SKM-1 treated with dmso at 0.1 percent for 144 hours (cell line): ENCODE data around the gene ZACN.
"Not testable (repeated sequence)": the region's sequence is repeated elsewhere in the genome, so short reads cannot be mapped to it uniquely, and the experiment has no call there.

Experiments
- DNase-seq: peaks from one replicate; lab custom pipeline; 2025; ENCODE audit not compliant: unreplicated experiment; lab: John Stamatoyannopoulos, UW

ZACN gene

DNA sequence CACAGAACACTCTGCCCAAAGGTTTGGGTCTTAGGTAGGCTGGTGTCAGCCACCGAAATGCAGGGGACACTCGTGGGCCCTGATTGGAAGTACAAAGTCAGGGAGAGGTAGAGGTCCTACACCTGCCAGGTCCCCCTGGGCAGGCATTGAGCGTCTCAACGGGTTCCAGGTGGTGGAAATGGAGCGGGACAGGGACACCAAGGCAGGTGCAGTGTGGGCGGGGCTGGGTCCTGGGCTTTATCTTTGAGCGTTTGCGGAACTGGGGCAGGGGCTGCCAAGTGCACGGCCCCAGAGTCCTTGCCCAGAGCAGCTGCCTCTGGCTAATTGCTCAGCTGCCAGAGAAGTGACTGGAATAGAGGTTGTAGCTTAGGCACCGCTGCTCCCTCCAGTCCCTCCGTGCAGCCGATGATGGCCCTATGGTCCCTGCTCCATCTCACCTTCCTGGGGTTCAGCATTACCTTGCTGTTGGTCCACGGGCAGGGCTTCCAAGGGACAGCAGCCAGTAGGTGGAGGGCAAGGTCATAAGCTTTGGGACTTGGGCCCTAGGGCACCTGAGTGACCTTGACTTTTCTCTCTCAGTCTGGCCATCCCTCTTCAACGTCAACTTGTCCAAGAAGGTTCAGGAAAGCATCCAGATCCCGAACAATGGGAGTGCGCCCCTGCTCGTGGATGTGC, at the start of gene ZACN:
ZACN (plus strand) TSS at position 323 of the 675 bp plus-strand sequence; CDS start at position 406, 83 bp downstream.
- no peak for DNase-seq

- no peak for DNase-seq
These were observed 46.8 kb upstream of the ZACN start for GRCh38 chr17:76032073-76032779.

- DNase-seq = no peak
These were observed 46.2 kb upstream of the ZACN start for GRCh38 chr17:76032780-76033108.

- DNase-seq = no peak
These were observed 45.8 kb upstream of the ZACN start for GRCh38 chr17:76033139-76033538.

DNA sequence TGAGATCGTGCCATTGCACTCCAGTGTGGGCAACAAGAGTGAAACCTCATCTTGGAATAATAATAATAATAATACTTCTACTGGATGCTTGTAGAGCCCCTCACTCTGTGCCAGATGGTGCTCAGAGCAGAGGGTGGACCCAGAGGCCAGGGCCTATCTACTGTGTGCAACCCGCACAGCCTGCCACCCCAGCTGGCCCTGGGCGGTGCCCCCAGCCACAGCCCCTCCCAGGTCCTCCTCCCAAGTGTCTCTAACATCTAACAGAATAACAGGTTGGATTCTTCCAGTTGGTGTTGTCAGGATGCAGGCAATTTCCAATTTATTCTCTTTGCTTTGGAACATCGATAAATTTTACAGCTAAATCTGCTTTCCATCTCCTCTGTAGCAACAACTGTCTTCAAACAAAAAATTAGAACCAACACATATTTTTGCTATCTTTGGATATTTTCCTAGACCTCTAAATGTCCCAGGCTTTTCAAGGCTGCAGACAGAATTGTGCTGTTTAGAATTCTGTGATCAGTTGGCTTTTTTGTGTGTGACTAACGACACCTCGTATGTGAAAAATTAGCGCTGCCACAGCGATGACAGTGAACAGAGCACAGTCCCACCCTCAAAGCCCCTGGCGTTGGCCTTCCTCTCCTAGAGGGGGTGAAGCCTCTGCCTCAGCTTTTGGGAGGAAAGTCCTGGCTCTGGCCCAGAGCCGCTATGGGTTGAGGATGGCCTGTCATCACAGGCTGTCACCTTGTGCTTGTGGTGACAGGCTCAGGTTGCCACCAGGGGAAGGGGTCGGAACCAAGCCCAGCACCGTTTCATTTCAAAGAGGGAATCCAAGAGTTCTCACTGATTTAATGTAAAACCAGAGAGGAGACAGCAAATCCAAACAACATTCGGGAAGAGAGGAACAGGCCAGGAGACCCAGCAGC, 44.3 kb upstream of the ZACN start:
- no peak for DNase-seq

- DNase-seq = no peak
These were observed 42.3 kb upstream of the ZACN start for GRCh38 chr17:76036497-76037261.

DNA sequence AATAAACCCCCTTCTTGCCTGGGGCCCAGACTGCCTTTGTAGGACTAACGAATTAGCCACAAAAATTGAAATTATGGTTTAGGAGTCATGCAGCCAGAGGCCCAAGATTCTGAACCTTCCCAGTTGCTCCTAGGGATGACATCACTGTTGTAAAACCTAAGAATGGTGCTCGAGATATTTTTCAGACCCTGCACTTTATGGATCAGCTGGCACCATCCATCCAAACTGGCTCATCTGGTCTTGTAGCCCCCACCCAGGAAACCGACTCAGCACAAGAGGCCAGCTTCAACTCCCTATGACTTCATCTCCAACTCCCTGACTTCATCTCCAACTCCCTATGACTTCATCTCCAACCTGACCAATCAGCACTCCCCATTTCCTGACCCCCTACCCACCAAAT, 40.9 kb upstream of the ZACN start:
- DNase-seq = no peak

GRCh38 chr17:76039121-76039520, 39.9 kb upstream of the ZACN start:
- no peak for DNase-seq

DNA sequence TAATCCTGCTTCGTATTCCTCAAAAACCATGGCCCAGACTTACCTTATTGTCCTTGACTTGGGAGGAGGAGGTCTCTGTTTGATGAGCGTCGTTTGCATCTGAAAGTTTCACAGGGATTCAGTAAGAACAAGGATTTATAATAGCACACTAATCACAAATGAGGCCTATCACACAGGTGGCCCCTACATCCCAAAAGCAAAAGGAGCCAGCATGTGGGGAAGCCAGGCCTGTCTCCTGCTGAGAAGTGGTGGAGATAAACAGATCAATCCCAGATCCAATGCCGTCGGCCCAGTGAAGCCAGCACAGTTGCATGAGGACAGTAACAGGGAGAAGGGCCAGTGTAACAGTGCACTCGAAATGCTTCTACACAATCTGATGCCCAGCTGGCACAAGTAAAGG, 38.6 kb upstream of the ZACN start:
- DNase-seq = no peak

DNA sequence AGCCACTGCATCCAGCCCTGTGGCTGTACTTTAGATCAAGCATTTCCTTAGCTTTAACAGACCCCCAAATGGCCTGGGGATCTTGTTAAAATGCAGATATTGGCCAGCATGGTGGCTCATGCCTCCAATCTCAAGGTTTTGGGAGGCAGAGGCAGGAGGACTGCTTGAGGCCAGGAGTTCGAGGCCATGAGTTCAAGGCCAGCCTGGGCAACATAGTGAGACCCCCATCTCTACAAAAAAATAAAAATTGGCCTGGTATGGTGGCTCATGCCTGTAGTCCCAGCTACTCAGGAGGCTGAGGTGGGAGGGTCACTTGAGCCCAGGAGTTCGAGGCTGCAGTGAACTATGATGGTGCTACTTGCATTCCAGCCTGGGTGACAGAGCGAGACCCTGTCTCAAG, 36.1 kb upstream of the ZACN start:
- not testable (repeated sequence) for DNase-seq

- DNase-seq = not testable (repeated sequence)
These were observed 34.4 kb upstream of the ZACN start for GRCh38 chr17:76044475-76045007.

- DNase-seq = no peak
These were observed 32.9 kb upstream of the ZACN start for GRCh38 chr17:76046064-76046463.

DNA sequence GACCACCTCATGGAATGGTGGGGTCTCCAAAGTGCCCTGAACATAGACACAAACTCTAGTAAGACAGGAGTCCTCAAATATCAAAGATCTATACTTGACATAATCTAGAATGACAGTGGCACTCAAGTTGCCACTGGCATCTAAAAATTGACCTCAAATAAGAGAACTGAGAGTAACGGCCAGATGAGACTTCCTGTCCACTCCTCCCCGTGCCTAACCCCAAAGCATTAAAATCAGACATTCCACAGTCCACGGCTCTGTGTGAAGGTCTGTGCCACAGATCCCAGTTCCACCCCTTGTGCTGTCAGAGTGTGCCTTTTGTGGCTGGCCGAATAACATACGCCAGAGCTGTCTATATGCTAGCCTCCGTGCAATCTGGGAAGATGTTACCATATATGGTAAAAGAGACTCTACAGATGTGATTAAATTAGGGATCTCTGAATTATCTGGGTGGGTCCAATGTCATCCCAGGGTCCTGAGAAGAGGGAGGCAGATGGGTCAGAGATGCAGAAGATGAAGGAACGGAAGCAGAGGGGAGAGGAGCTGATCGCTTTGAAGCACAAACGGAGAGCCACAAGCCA, 30.9 kb upstream of the ZACN start:
- DNase-seq = no peak

GRCh38 chr17:76048711-76049110, 30.3 kb upstream of the ZACN start:
- DNase-seq = no peak

DNA sequence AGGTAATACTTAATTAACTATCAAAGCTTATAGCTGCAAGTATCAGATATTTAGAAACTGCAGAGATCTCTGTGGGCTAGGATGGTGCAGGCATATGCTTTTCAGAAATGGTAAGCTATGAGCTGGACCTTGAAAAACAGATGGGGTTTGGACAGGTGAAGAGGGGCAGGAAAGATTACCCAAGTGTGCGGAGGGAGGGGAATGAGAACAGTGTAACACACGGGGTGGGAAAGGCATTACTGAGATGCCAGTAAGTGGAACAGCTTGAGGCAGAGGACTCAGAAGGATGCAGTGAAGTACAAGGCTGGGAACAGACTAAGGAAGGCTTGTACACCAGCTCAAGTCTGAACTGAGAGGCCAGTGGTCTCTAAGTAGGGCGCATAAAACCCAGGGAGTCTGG, 29.7 kb upstream of the ZACN start:
- DNase-seq = no peak

DNA sequence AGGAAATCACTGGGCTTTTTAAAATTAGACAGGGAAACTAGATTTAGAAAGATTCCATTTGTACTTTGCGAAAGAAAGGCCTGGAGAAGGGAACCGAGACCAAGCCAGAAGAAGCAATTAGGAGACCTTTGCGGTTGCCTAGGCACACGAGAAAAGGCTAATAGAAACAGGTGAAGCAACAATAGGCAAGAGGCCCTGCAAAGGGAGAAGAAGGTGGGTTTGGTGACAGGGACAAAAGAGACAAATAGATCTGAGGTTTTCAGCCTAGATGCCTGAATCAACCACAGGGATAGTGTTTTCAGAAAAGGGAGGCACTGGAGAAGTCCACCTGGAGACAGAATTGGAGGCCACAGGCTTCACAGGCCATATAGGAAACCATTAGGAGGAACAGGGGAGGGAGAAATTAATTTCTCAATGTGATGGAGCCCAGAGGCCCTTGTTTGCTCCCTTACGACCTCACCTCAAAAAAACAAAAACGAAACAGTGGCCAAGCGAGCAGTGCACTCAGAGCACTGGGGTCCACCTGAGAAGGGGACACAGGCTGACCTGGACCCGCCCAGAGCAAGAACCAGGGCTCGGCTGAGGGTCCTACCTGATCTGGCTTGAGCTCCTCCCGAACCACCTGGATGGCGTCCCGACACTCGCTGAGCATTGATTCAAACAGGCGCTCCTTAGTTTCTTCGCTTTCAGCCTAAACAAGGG, 29.0 kb upstream of the ZACN start:
- DNase-seq = no peak

GRCh38 chr17:76050538-76051467, 28.2 kb upstream of the ZACN start:
- no peak for DNase-seq

GRCh38 chr17:76051561-76051960, 27.4 kb upstream of the ZACN start:
- DNase-seq = no peak
